K562 (cell line): Measurements from ENCODE around the gene SUPT5H. TPM values are rescaled to one million over a fixed set of nuclear protein-coding genes. Genes with fewer than 3 reads are reported as not detected.

Source experiments
- ATAC-seq: fragments of 200-7000 bp; cut with Tn5 transposase; 3 replicates; pipeline ENCODE4 v1.9.1; 2020; ENCODE audit warnings: moderate library complexity
- BruUV-seq: library from RNA; stranded (reverse); fragments of 400-500 nt; replicated peaks from 2 replicates; lab custom pipeline; 2021; lab: Mats Ljungman, UMichigan
- CTCF ChIA-PET: fragments of 300-600 bp; formaldehyde crosslinking; extraction: SDS; loops from one replicate; lab custom pipeline; 2021; ENCODE audit warnings: low intra/inter-chr PET ratio; lab: Yijun Ruan, JAX
- POLR2A ChIA-PET: fragments of 300-600, 350-650 bp; sonication (Branson Sonifier 250); formaldehyde crosslinking; extraction: SDS; loops from one replicate; lab custom pipeline; 2021; ENCODE audit warnings: antibody characterized with exemption, inconsistent platforms; lab: Yijun Ruan, JAX
- DNase-seq, 4 experiments: peaks; one replicate each; pipeline versions ENCODE4 v3.0.0 to v3.0.0-alpha.2; 2011 to 2018; ENCODE audit warnings: low spot score in 3 of 4, mixed read lengths in 3 of 4; ENCODE audit errors: extremely low read depth in 1 of 4
- FAIRE-seq: peaks from 2 replicates; lab custom pipeline; 2011; peaks lifted over from hg19 to GRCh38; lab: Jason Lieb, UNC
- H2AFZ ChIP-seq: 2 replicates; pipeline ENCODE4 v1.6.0; 2011; ENCODE audit warnings: low read depth, low read length, control low read depth, inconsistent platforms
- H3K27ac ChIP-seq: fragments of 200-600 bp; 3 replicates; pipeline ENCODE4 v1.8.0; 2011; ENCODE audit warnings: low read depth, mild to moderate bottlenecking, control low read depth, inconsistent platforms, low read length, moderate library complexity, mixed read lengths; ENCODE audit errors: extremely low read depth
- H3K27me3 ChIP-seq, 2 experiments: fragments of 300-600 bp in 1 of 2; 2 replicates in 1 of 2; 3 replicates in 1 of 2; pipeline versions ENCODE4 v1.6.0 to v1.8.0; 2011; ENCODE audit warnings: inconsistent platforms in 2 of 2, low read length in 2 of 2, mild to moderate bottlenecking in 1 of 2, mixed read lengths in 1 of 2, moderate library complexity in 1 of 2; ENCODE audit not compliant: control insufficient read depth in 2 of 2, insufficient read depth in 2 of 2
- H3K36me3 ChIP-seq: fragments of 300-600 bp; 3 replicates; pipeline ENCODE4 v1.8.0; 2011; ENCODE audit warnings: mild to moderate bottlenecking, low read length, inconsistent platforms; ENCODE audit not compliant: control insufficient read depth, insufficient read depth
- H3K4me1 ChIP-seq, 2 experiments: fragments of 200-600 bp in 1 of 2; replicated peaks in 1 of 2; 2 replicates in 1 of 2; 3 replicates in 1 of 2; pipeline versions ENCODE4 v1.5.1 to v1.8.0; 2011; ENCODE audit warnings: inconsistent platforms in 2 of 2, low read length in 2 of 2, mild to moderate bottlenecking in 1 of 2, mixed read lengths in 1 of 2, moderate library complexity in 1 of 2; ENCODE audit not compliant: control insufficient read depth in 2 of 2, insufficient read depth in 2 of 2
- H3K4me2 ChIP-seq: 2 replicates; pipeline ENCODE4 v1.6.1; 2011; ENCODE audit warnings: low read length, control low read depth, inconsistent platforms, mixed read lengths; ENCODE audit not compliant: insufficient read depth
- H3K4me3 ChIP-seq: fragments of 200-600 bp; sonication (generic), shearing (Covaris generic); 2 replicates; pipeline ENCODE4 v1.5.1; 2016; ENCODE audit warnings: control low read depth, inconsistent platforms
- H3K79me2 ChIP-seq: fragments of 200-600 bp; 3 replicates; pipeline ENCODE4 v1.8.0; 2011; ENCODE audit warnings: low read length, inconsistent platforms; ENCODE audit not compliant: control insufficient read depth, insufficient read depth
- H3K9ac ChIP-seq, 2 experiments: 2 replicates each; pipeline versions ENCODE4 v1.6.0 to v1.6.1; 2011; ENCODE audit warnings: low read depth in 2 of 2, low read length in 2 of 2, control low read depth in 1 of 2, inconsistent platforms in 1 of 2, mild to moderate bottlenecking in 1 of 2, mixed read lengths in 1 of 2; ENCODE audit not compliant: insufficient read depth in 1 of 2
- H3K9me1 ChIP-seq: one replicate; pipeline ENCODE4 v1.6.0; 2011; ENCODE audit warnings: inconsistent platforms, mild to moderate bottlenecking, low read length, moderate library complexity; ENCODE audit not compliant: control insufficient read depth, insufficient read depth
- H3K9me3 ChIP-seq: replicated peaks from 2 replicates; pipeline ENCODE4 v1.5.1; 2011; ENCODE audit warnings: low read depth, low read length, inconsistent platforms; ENCODE audit not compliant: control insufficient read depth, insufficient read depth
- H4K20me1 ChIP-seq: replicated peaks from 2 replicates; pipeline ENCODE4 v1.6.1; 2011; ENCODE audit warnings: low read length, inconsistent platforms, mixed read lengths; ENCODE audit not compliant: control insufficient read depth, insufficient read depth
- ATF3 ChIP-seq, 2 experiments: fragments of 450-650 bp in 1 of 2; sonication (generic) in 1 of 2; formaldehyde crosslinking in 1 of 2; IDR thresholded peaks in 1 of 2; conservative IDR thresholded peaks in 1 of 2; 2 replicates each; pipeline versions ENCODE4 v1.6.1 to v1.8.1; 2016 to 2023; ENCODE audit warnings: mild to moderate bottlenecking in 2 of 2, moderate library complexity in 2 of 2, inconsistent platforms in 1 of 2, missing genetic modification reagents in 1 of 2
- CCNT2 ChIP-seq: IDR thresholded peaks from 2 replicates; pipeline ENCODE4 v1.6.1; 2011; ENCODE audit warnings: borderline replicate concordance, low read depth, mild to moderate bottlenecking, moderate library complexity, mixed read lengths, low read length; ENCODE audit not compliant: insufficient read length; ENCODE audit errors: extremely low read depth
- CREB1 ChIP-seq, 2 experiments: sonication (generic) in 1 of 2; formaldehyde crosslinking in 1 of 2; IDR thresholded peaks; 2 replicates each; pipeline versions ENCODE4 v1.6.1 to v1.8.0; 2012 to 2022; ENCODE audit warnings: inconsistent platforms in 1 of 2, mild to moderate bottlenecking in 1 of 2, missing genetic modification reagents in 1 of 2, moderate library complexity in 1 of 2
- JUND ChIP-seq, 2 experiments: IDR thresholded peaks; 2 replicates in 1 of 2; 3 replicates in 1 of 2; pipeline ENCODE4 v1.6.1; 2011; ENCODE audit warnings: borderline replicate concordance in 2 of 2, low read depth in 2 of 2, low read length in 2 of 2, improper control_type of control experiment in 1 of 2, missing biosample characterization in 1 of 2, missing genetic modification characterization in 1 of 2, missing genetic modification reagents in 1 of 2
- NCOR1 ChIP-seq: fragments of 450-650 bp; IDR thresholded peaks from 2 replicates; pipeline ENCODE4 v1.6.1; 2016; ENCODE audit warnings: mild to moderate bottlenecking, moderate library complexity
- POLR2G ChIP-seq: fragments of 200-400 bp; formaldehyde crosslinking; IDR thresholded peaks from 2 replicates; pipeline ENCODE4 v1.6.1; 2017; ENCODE audit warnings: low read depth, mild to moderate bottlenecking, antibody characterized with exemption, low read length, moderate library complexity
- RCOR1 ChIP-seq, 2 experiments: IDR thresholded peaks; 2 replicates each; pipeline ENCODE4 v1.6.1; 2012; ENCODE audit warnings: low read depth in 2 of 2, low read length in 2 of 2, borderline replicate concordance in 1 of 2, improper control_type of control experiment in 1 of 2
- RFX1 ChIP-seq: fragments of 450-650 bp; IDR thresholded peaks from 2 replicates; pipeline ENCODE4 v1.6.1; 2016; ENCODE audit warnings: mild to moderate bottlenecking, moderate library complexity
- SIN3A ChIP-seq, 2 experiments: fragments of 150-350 bp in 1 of 2; IDR thresholded peaks; 2 replicates each; pipeline ENCODE4 v1.6.1; 2011 to 2016; ENCODE audit warnings: borderline replicate concordance in 2 of 2, low read depth in 2 of 2, low read length in 2 of 2, mild to moderate bottlenecking in 2 of 2, moderate library complexity in 2 of 2; ENCODE audit not compliant: control insufficient read depth in 1 of 2
- SREBF1 ChIP-seq: fragments of 150-350 bp; IDR thresholded peaks from 2 replicates; pipeline ENCODE4 v1.6.1; 2014; ENCODE audit warnings: antibody characterized with exemption, low read depth, low read length, borderline replicate concordance
- YY1 ChIP-seq, 3 experiments: IDR thresholded peaks; 2 replicates each; pipeline ENCODE4 v1.6.1; 2011; ENCODE audit warnings: low read length in 2 of 3, mild to moderate bottlenecking in 2 of 3, moderate library complexity in 2 of 3, borderline replicate concordance in 1 of 3, control low read depth in 1 of 3, low read depth in 1 of 3; ENCODE audit not compliant: insufficient read depth in 3 of 3, insufficient replicate concordance in 2 of 3, control insufficient read depth in 1 of 3, insufficient read length in 1 of 3; ENCODE audit errors: extremely low read depth in 1 of 3
- ZNF143 ChIP-seq: sonication (generic); formaldehyde crosslinking; IDR thresholded peaks from 2 replicates; pipeline ENCODE4 v1.9.0; 2022; ENCODE audit warnings: mild to moderate bottlenecking, missing genetic modification reagents
- WGBS: fragments of 100-300 bp; shearing (Covaris generic); methylation state at CpG from one replicate; pipeline ENCODE4 v1.1.6; 2016; ENCODE audit warnings: low coverage, mixed read lengths; ENCODE audit not compliant: insufficient coverage; ENCODE audit errors: missing lambda C conversion rate; 5-methylcytosine and 5-hydroxymethylcytosine counted together
- in situ Hi-C: fragments of 300-500 bp; cut with MboI; formaldehyde crosslinking; loops from 4 replicates; pipeline ENCODE4 v1.15.0; 2018; ENCODE audit warnings: inconsistent platforms, mixed read lengths
- intact Hi-C: fragments of 100-400 bp; cut with micrococcal nuclease; formaldehyde crosslinking; loops from 2 replicates; pipeline ENCODE4 v1.14.2; 2022
- polyA plus RNA-seq, 8 experiments: library from polyadenylated mRNA; depleted of rRNA in 4 of 8; stranded (reverse) in 5 of 8; unstranded in 3 of 8; fragments of >200 nt; fragmentation: Nextera tagmentation in 2 of 8; fragmentation: Illumina TruSeq in 1 of 8; extraction: Ambion mirVana in 2 of 8; extraction: Trizol in 1 of 8; gene quantifications; 2 replicates each; pipeline versions ENCODE4 v1.2.1 to v1.2.3, GENCODE V29; 2011 to 2014; ENCODE audit warnings: inconsistent platforms in 1 of 8, missing spikeins in 1 of 8
- total RNA-seq, 7 experiments: library from RNA; depleted of rRNA in 6 of 7; stranded (reverse); fragments of >200 nt in 6 of 7; fragmentation: Illumina TruSeq in 2 of 7; extraction: Trizol in 2 of 7; gene quantifications; 2 replicates each; pipeline versions ENCODE4 v1.2.1 to v1.2.3, GENCODE V29; 2011 to 2021; ENCODE audit warnings: low replicate concordance in 1 of 7
- TF ChIP-seq, protein P1 (sequence below), 2 experiments: fragments of 450-650 bp; conservative IDR thresholded peaks; 2 replicates each; pipeline ENCODE4 v1.6.1; 2017; ENCODE audit warnings: mild to moderate bottlenecking in 2 of 2, moderate library complexity in 2 of 2

Gene SUPT5H
- total and polyA plus RNA-seq, 9 of the 15 experiments (the other 6 are each of a cell fraction or from before 2014, with no cell fraction given) = 13.3 to 85.9 (median 35.9) TPM

GRCh38 chr19:39398297-39398864 lies 47.0 kb upstream of the SUPT5H start:
- ChIA-PET POLR2A (interaction anchor here (0.5 to 1.8 kb wide), 16 partner anchors 8 to 532 kb away, joined by 3 to 12 read pairs (median 4); partner anchors contain the start of genes RPS16, SAMD4B, SUPT5H and TIMM50), CTCF (interaction anchor here (4.4 kb wide), 1 partner anchor 13 kb away, joined by 74 read pairs; the partner anchor contains the start of gene PLEKHG2)
- intact Hi-C loops (no loop called here), in situ Hi-C loops (no loop called here)
- WGBS = 63% methylated on average over 11 of the region's 11 CpGs
- Histone ChIP-seq H3K4me2 (peak overlapping the region; percentile 52; the same call in 1 of the 2 replicates), H3K79me2 (peaks cover 5% of the 10 kb centered on the region; the same call in 2 of the 3 replicates), H3K4me1 (peaks cover 41 to 49% of the 10 kb centered on the region in 2 experiments), H3K9me1 (peaks cover 3% of the 10 kb centered on the region), H2AFZ (no peak overlapping the region), H3K4me3 (no peak overlapping the region), H4K20me1 (no peaks in the 10 kb centered on the region), H3K36me3 (peaks cover 24% of the 10 kb centered on the region; the same call in 2 of the 3 replicates), H3K9ac (peak overlapping the region; percentile 33 to 74; a peak in 3 of 4 replicates), H3K9me3 (no peaks in the 10 kb centered on the region), H3K27ac (peak overlapping the region; percentile 68), H3K27me3 (no peaks in the 10 kb centered on the region)
- BruUV-seq = TSS peak; percentile 8
- peak; percentile 80 for FAIRE-seq
- peak; percentile 48 for ATAC-seq
- peak in 2 of 4 experiments; percentile 60 to 77 for DNase-seq
- TF ChIP-seq JUND (IDR thresholded peaks at IDR 0.05; ENCODE audit: borderline replicate concordance, low read depth, low read length) (peak; percentile 58; the same call in 1 of the 2 replicates), JUND (tag; IDR thresholded peaks at IDR 0.05; ENCODE audit: borderline replicate concordance, low read depth, low read length) (no peak; the same call in 2 of the 3 replicates), RCOR1 (IDR thresholded peaks at IDR 0.05; ENCODE audit: borderline replicate concordance in 1 of 2, low read depth in 2 of 2, low read length in 2 of 2) (0 out of 4 replicates have a peak, but pooled peaks of 1 of the 2 experiments have one; percentile 13), POLR2G (0 out of 2 replicates have a peak, but pooled peaks have one; percentile 32), CCNT2 (no peak), SREBF1 (no peak), YY1 (IDR thresholded peaks at IDR 0.05; ENCODE audit: borderline replicate concordance in 1 of 3, control insufficient read depth in 1 of 3, extremely low read depth in 1 of 3, insufficient read depth in 3 of 3, insufficient read length in 1 of 3, insufficient replicate concordance in 2 of 3, low read depth in 1 of 3, low read length in 2 of 3) (peak in 1 of 3 experiments; percentile 21), ZNF143 (CRISPR knock-in tag) (no peak), NCOR1 (no peak), ATF3 (IDR thresholded peaks at IDR 0.05) (0 out of 2 replicates have a peak, but pooled peaks have one; percentile 15), ATF3 (CRISPR knock-in tag; conservative IDR thresholded peaks at IDR 0.05) (no peak), CREB1 (IDR thresholded peaks at IDR 0.05) (no peak), CREB1 (CRISPR knock-in tag; IDR thresholded peaks at IDR 0.05) (no peak), RFX1 (no peak), SIN3A (IDR thresholded peaks at IDR 0.05; ENCODE audit: borderline replicate concordance in 2 of 2, control insufficient read depth in 1 of 2, low read depth in 2 of 2, low read length in 2 of 2) (no peak)
- TF ChIP-seq, protein P1, sequence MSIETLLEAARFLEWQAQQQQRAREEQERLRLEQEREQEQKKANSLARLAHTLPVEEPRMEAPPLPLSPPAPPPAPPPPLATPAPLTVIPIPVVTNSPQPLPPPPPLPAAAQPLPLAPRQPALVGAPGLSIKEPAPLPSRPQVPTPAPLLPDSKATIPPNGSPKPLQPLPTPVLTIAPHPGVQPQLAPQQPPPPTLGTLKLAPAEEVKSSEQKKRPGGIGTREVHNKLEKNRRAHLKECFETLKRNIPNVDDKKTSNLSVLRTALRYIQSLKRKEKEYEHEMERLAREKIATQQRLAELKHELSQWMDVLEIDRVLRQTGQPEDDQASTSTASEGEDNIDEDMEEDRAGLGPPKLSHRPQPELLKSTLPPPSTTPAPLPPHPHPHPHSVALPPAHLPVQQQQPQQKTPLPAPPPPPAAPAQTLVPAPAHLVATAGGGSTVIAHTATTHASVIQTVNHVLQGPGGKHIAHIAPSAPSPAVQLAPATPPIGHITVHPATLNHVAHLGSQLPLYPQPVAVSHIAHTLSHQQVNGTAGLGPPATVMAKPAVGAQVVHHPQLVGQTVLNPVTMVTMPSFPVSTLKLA (conservative IDR thresholded peaks at IDR 0.05) = no peak
